Right cardiac atrium (tissue), 5 donors: ENCODE results near the gene SLC16A2. TPM values are rescaled to one million over a fixed set of nuclear protein-coding genes. Genes with fewer than 3 reads are reported as not detected.

Experiments used
- ATAC-seq, 2 donors: fragments of 200-7000 bp; cut with Tn5 transposase; one replicate each; pipeline versions ENCODE4 v1.8.0 to v1.9.1; 2020; ENCODE audit warnings: moderate library complexity in 2 of 2, mild to moderate bottlenecking in 1 of 2
- DNase-seq, 3 donors: peaks; one replicate each; pipeline ENCODE4 v3.0.0-alpha.2; 2020
- H3K27ac ChIP-seq: one replicate; pipeline ENCODE4 v1.5.1; 2013; ENCODE audit warnings: mild to moderate bottlenecking, low read length, control low read depth, moderate library complexity
- H3K27me3 ChIP-seq: one replicate; pipeline ENCODE4 v1.6.1; 2013; ENCODE audit not compliant: control insufficient read depth, insufficient read depth
- H3K4me1 ChIP-seq: one replicate; pipeline ENCODE4 v1.6.1; 2013; ENCODE audit warnings: low read length; ENCODE audit not compliant: control insufficient read depth, insufficient read depth
- H3K4me3 ChIP-seq: one replicate; pipeline ENCODE4 v1.5.1; 2013; ENCODE audit warnings: low read length, control low read depth
- H3K9me3 ChIP-seq: one replicate; pipeline ENCODE4 v1.6.1; 2013; ENCODE audit warnings: low read length; ENCODE audit not compliant: control insufficient read depth
- WGBS: extraction: QIAGEN DNeasy Blood & Tissue Kit; methylation state at CpG from one replicate; pipeline ENCODE4 v1.1.7; 2013; 5-methylcytosine and 5-hydroxymethylcytosine counted together
- intact Hi-C, 4 donors: fragments of 100-400 bp; cut with DNase I; formaldehyde crosslinking; loops; one replicate each; pipeline versions ENCODE4 v1.11.0 to v1.14.0; 2022 to 2023
- polyA plus RNA-seq: library from polyadenylated mRNA; stranded (reverse); fragments of 200-250 nt; gene quantifications from one replicate; pipeline ENCODE4 v1.2.3, GENCODE V29; 2013
- total RNA-seq, 4 donors: library from RNA; stranded (reverse); fragmentation: NEBNext Ultra II Directional; extraction: Animal tissue kit (Norgen Biotek cat#: 25700); gene quantifications; one replicate each; pipeline ENCODE4 v1.2.1, GENCODE V29; 2021
- donor health status: healthy with polysubstance abuse.
- donor health status: DM: no; HTN: yes; CAD: no.
- donor health status: DM: no; HTN: no; CAD: no.
- donor health status: DM: no; HTN: yes; CAD: no; lungs with severe emphysema.
- donor health status: DM: yes; HTN: yes; CAD: no.

The SLC16A2 gene
- total and polyA plus RNA-seq, 5 donors = 6.8 to 17.7 (median 12.4) TPM

DNA sequence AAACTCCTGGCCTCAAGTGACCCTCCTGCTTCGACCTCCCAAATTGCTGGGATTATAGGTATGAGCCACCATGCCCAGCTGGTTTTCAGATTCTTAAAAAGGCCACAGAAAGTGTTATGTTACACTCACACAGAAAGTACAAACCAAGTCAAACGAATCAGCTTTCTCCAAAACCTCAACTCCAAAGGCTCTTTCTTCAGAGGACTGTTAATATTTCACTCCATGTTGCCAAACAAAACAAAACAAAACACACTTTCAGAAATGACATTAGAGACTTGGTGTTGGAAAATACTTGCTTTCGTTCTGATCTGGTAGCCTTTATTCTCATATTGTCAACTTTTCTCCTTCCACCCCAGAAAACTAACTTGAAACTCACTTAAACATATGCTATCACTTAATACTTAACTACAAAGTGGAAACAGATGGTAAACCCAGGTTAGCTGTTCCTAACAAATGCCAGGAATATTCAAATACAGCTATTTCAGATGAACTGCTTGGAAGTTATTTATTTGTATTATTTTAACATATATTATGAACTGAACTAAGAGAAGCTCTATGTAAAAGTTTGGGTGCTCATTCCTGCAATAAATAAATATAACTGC, 158.4 kb downstream of the SLC16A2 start:
- Histone ChIP-seq H3K4me1 (no peaks in the 10 kb centered on the region), H3K27ac (no peak overlapping the region), H3K4me3 (no peak overlapping the region), H3K27me3 (no peaks in the 10 kb centered on the region), H3K9me3 (no peaks in the 10 kb centered on the region)
- DNase-seq (no peak), ATAC-seq (no peak)
- intact Hi-C loops = no loop called here
- WGBS = 56% methylated on average over 3 of the region's 3 CpGs

Other genes with a start within 250 kb of the SLC16A2 start
- gene ZCCHC13, start 117.3 kb upstream of the SLC16A2 start, total RNA-seq = not detected
- not detected for gene ZCCHC13, start 117.3 kb upstream of the SLC16A2 start, polyA plus RNA-seq
- 10 to 100 TPM; 23.4 to 31.1 (median 26.3) TPM for gene RLIM, start 193.1 kb downstream of the SLC16A2 start, total RNA-seq
- 7.0 TPM for gene RLIM, start 193.1 kb downstream of the SLC16A2 start, polyA plus RNA-seq